HEK293 (cell line): Measurements from ENCODE around the gene SECISBP2L.

Experiments
- BCL11A ChIP-seq: fragments of 450-650 bp; formaldehyde crosslinking; IDR thresholded peaks from 2 replicates; pipeline ENCODE4 v1.5.1; 2016; ENCODE audit warnings: low read depth, missing biosample characterization, missing genetic modification characterization
- CTCF ChIP-seq: fragments of 450-650 bp; formaldehyde crosslinking; IDR thresholded peaks from 2 replicates; pipeline ENCODE4 v1.5.1; 2016; ENCODE audit warnings: missing biosample characterization, missing genetic modification characterization
- MYNN ChIP-seq: fragments of 450-650 bp; formaldehyde crosslinking; IDR thresholded peaks from 2 replicates; pipeline ENCODE4 v1.5.1; 2016; ENCODE audit warnings: missing biosample characterization, missing genetic modification characterization, borderline replicate concordance
- REST ChIP-seq: fragments of 450-650 bp; formaldehyde crosslinking; IDR thresholded peaks from 2 replicates; pipeline ENCODE4 v1.5.1; 2016; ENCODE audit warnings: missing biosample characterization, missing genetic modification characterization
- YY1 ChIP-seq: fragments of 450-650 bp; formaldehyde crosslinking; IDR thresholded peaks from 2 replicates; pipeline ENCODE4 v1.5.1; 2018; ENCODE audit warnings: missing biosample characterization, missing genetic modification characterization
- ZBTB10 ChIP-seq: fragments of 450-650 bp; formaldehyde crosslinking; IDR thresholded peaks from 2 replicates; pipeline ENCODE4 v1.5.1; 2016; ENCODE audit warnings: missing biosample characterization, missing genetic modification characterization
- ZBTB11 ChIP-seq: fragments of 450-650 bp; formaldehyde crosslinking; conservative IDR thresholded peaks from 2 replicates; pipeline ENCODE4 v1.5.1; 2016; ENCODE audit warnings: low read depth, missing biosample characterization, missing genetic modification characterization
- ZBTB49 ChIP-seq: fragments of 450-650 bp; formaldehyde crosslinking; IDR thresholded peaks from 2 replicates; pipeline ENCODE4 v1.5.1; 2016; ENCODE audit warnings: missing biosample characterization, missing genetic modification characterization, low read depth
- ZNF302 ChIP-seq: fragments of 450-650 bp; formaldehyde crosslinking; IDR thresholded peaks from 2 replicates; pipeline ENCODE4 v1.5.1; 2016; ENCODE audit warnings: missing biosample characterization, missing genetic modification characterization, low read depth
- ZNF416 ChIP-seq: fragments of 450-650 bp; formaldehyde crosslinking; IDR thresholded peaks from 2 replicates; pipeline ENCODE4 v1.5.1; 2016; ENCODE audit warnings: missing biosample characterization, missing genetic modification characterization
- ZNF510 ChIP-seq: fragments of 450-650 bp; formaldehyde crosslinking; IDR thresholded peaks from 2 replicates; pipeline ENCODE4 v1.5.1; 2018; ENCODE audit warnings: mild to moderate bottlenecking, missing genetic modification characterization, missing biosample characterization; ENCODE audit not compliant: insufficient replicate concordance
- ZNF571 ChIP-seq: fragments of 450-650 bp; formaldehyde crosslinking; IDR thresholded peaks from 2 replicates; pipeline ENCODE4 v1.5.0; 2017; ENCODE audit warnings: missing biosample characterization, missing genetic modification characterization
- ZNF629 ChIP-seq: fragments of 450-650 bp; formaldehyde crosslinking; IDR thresholded peaks from 2 replicates; pipeline ENCODE4 v1.5.1; 2017; ENCODE audit warnings: missing biosample characterization, missing genetic modification characterization
- ZNF677 ChIP-seq: fragments of 450-650 bp; IDR thresholded peaks from 2 replicates; pipeline ENCODE4 v1.5.0; 2018; ENCODE audit warnings: missing biosample characterization, mild to moderate bottlenecking, missing genetic modification characterization, moderate library complexity

GRCh38 chr15:49038382-49038781 lies 7.9 kb downstream of the SECISBP2L start:
- TF ChIP-seq CTCF (no peak), YY1 (tag by site-specific recombination) (no peak), ZNF571 (tag by site-specific recombination) (no peak), ZNF302 (tag by site-specific recombination) (no peak), ZBTB49 (tag by site-specific recombination) (no peak), ZNF677 (tag by site-specific recombination) (no peak), MYNN (tag by site-specific recombination) (no peak), ZBTB11 (tag by site-specific recombination) (no peak), ZNF510 (tag by site-specific recombination) (no peak), REST (tag by site-specific recombination) (no peak), ZNF629 (tag by site-specific recombination) (no peak), BCL11A (no peak), ZBTB10 (tag by site-specific recombination) (no peak), ZNF416 (tag by site-specific recombination) (no peak)
